Measurements from ENCODE around the gene TMEM115. TPM values are rescaled to one million over a fixed set of nuclear protein-coding genes. Genes with fewer than 3 reads are reported as not detected.

The TMEM115 gene
- total and polyA plus RNA-seq, 9 of the 15 experiments (the other 6 are each of a cell fraction or from before 2014, with no cell fraction given), result 1.6 to 26.9 (median 14.1) TPM

DNA sequence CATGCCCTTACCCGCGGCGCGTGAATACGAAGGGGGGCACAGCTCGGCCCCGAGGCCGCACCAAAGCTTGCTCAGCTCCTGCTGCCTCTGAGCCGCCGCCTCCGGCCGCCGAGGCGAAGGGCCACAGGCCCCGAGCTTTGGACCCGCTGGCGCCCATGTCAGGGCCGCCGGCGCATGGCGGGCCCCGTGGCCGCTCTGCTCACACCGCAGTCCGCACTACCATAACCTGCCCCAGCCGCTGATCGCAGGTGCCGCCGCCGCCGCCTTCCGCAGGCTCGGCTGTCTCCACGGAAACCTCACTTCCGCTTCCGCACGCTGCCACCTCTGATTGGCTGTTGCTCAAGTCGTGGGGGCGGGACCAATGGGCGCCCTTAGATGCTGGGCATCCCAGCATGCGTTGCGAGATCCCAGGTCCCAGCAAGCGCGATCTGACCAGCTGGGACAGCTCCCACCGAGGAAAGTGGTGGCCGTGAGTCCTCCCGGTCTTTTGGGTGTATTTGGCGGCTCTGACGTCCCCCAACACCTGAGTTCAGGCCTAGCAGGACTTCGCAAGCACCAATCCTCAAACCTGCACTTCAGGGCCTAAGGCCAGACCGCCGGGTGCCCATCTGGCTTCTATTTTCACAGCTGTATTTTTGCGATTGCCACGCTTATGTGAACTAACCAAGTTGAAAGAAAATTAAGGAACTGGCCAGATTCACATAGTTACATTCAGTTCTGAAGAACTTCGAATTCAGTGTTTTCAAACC lies 31.2 kb downstream of the TMEM115 start, which contains the start of gene TUSC2 (continued):
- TF ChIP-seq, protein P1, sequence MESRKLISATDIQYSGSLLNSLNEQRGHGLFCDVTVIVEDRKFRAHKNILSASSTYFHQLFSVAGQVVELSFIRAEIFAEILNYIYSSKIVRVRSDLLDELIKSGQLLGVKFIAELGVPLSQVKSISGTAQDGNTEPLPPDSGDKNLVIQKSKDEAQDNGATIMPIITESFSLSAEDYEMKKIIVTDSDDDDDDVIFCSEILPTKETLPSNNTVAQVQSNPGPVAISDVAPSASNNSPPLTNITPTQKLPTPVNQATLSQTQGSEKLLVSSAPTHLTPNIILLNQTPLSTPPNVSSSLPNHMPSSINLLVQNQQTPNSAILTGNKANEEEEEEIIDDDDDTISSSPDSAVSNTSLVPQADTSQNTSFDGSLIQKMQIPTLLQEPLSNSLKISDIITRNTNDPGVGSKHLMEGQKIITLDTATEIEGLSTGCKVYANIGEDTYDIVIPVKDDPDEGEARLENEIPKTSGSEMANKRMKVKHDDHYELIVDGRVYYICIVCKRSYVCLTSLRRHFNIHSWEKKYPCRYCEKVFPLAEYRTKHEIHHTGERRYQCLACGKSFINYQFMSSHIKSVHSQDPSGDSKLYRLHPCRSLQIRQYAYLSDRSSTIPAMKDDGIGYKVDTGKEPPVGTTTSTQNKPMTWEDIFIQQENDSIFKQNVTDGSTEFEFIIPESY (CRISPR knock-in tag; IDR thresholded peaks at IDR 0.05), result no peak; the same call in 1 of the 2 replicates
- TF ChIP-seq L3MBTL2 (IDR thresholded peaks at IDR 0.05) (peak; percentile 28; the same call in 1 of the 2 replicates), RBBP5 (IDR thresholded peaks at IDR 0.05; ENCODE audit: borderline replicate concordance, insufficient read depth, low read length, poor library complexity, severe bottlenecking) (peak; percentile 60), POLR2H (tag; IDR thresholded peaks at IDR 0.05; ENCODE audit: low read depth) (no peak; the same call in 1 of the 2 replicates), HCFC1 (IDR thresholded peaks at IDR 0.05; ENCODE audit: low read depth, low read length) (peak; percentile 60), FUS (optimal IDR thresholded peaks at IDR 0.05; ENCODE audit: low read depth, low read length) (no peak), TAF9B (IDR thresholded peaks at IDR 0.05; ENCODE audit: partially characterized antibody) (no peak), SIN3A (IDR thresholded peaks at IDR 0.05; ENCODE audit: borderline replicate concordance in 2 of 2, control insufficient read depth in 1 of 2, low read depth in 2 of 2, low read length in 2 of 2) (peak; percentile 81 to 90; a peak in 2 of 4 replicates), GABPB1 (CRISPR knock-in tag; IDR thresholded peaks at IDR 0.05) (peak; percentile 93), CC2D1A (IDR thresholded peaks at IDR 0.05) (no peak), ZNF41 (CRISPR knock-in tag; conservative IDR thresholded peaks at IDR 0.05) (no peak), RFX5 (IDR thresholded peaks at IDR 0.05; ENCODE audit: low read depth, low read length) (no peak), HLTF (IDR thresholded peaks at IDR 0.05) (no peak), XRCC3 (IDR thresholded peaks at IDR 0.05) (no peak), BHLHE40 (IDR thresholded peaks at IDR 0.05; ENCODE audit: low read length) (no peak), SIX5 (IDR thresholded peaks at IDR 0.05; ENCODE audit: borderline replicate concordance in 1 of 2, insufficient read depth in 1 of 2, low read depth in 1 of 2, low read length in 2 of 2) (no peak), GTF2E2 (tag; IDR thresholded peaks at IDR 0.05) (no peak), RNF2 (IDR thresholded peaks at IDR 0.05) (no peak), XRCC5 (IDR thresholded peaks at IDR 0.05; ENCODE audit: low read depth, low read length) (0 out of 2 replicates have a peak, but pooled peaks have one; percentile 49), NR2C2 (CRISPR knock-in tag; IDR thresholded peaks at IDR 0.05) (no peak), NR2C2 (tag; IDR thresholded peaks at IDR 0.05) (peak; percentile 24; the same call in 1 of the 2 replicates), SREBF2 (CRISPR knock-in tag; IDR thresholded peaks at IDR 0.05) (no peak), ZNF79 (CRISPR knock-in tag; IDR thresholded peaks at IDR 0.05; ENCODE audit: low read depth) (no peak)
- TF ChIP-seq, protein P2, sequence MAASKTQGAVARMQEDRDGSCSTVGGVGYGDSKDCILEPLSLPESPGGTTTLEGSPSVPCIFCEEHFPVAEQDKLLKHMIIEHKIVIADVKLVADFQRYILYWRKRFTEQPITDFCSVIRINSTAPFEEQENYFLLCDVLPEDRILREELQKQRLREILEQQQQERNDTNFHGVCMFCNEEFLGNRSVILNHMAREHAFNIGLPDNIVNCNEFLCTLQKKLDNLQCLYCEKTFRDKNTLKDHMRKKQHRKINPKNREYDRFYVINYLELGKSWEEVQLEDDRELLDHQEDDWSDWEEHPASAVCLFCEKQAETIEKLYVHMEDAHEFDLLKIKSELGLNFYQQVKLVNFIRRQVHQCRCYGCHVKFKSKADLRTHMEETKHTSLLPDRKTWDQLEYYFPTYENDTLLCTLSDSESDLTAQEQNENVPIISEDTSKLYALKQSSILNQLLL (CRISPR knock-in tag; IDR thresholded peaks at IDR 0.05; ENCODE audit: borderline replicate concordance), result no peak
- TF ChIP-seq, protein P3, sequence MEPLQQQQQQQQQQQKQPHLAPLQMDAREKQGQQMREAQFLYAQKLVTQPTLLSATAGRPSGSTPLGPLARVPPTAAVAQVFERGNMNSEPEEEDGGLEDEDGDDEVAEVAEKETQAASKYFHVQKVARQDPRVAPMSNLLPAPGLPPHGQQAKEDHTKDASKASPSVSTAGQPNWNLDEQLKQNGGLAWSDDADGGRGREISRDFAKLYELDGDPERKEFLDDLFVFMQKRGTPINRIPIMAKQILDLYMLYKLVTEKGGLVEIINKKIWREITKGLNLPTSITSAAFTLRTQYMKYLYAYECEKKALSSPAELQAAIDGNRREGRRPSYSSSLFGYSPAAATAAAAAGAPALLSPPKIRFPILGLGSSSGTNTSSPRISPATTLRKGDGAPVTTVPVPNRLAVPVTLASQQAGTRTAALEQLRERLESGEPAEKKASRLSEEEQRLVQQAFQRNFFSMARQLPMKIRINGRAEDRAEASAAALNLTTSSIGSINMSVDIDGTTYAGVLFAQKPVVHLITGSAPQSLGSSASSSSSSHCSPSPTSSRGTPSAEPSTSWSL (CRISPR knock-in tag; IDR thresholded peaks at IDR 0.05; ENCODE audit: borderline replicate concordance), result no peak
